HCT116 (cell line): ENCODE data around the gene PIK3R6. TPM values are rescaled to one million over a fixed set of nuclear protein-coding genes. Genes with fewer than 3 reads are reported as not detected.

Experiments
- ATAC-seq: fragments of 200-7000 bp; cut with Tn5 transposase; 2 replicates; pipeline ENCODE4 v1.9.1; 2020; ENCODE audit warnings: mild to moderate bottlenecking, moderate library complexity
- BruUV-seq: library from RNA; stranded (reverse); fragments of 400-500 nt; replicated peaks from 2 replicates; lab custom pipeline; 2021; lab: Mats Ljungman, UMichigan
- CTCF ChIA-PET: fragments of 300-600 bp; sonication (Branson Sonifier 250); formaldehyde crosslinking; loops from one replicate; lab custom pipeline; 2021; ENCODE audit warnings: antibody characterized with exemption; lab: Charles Lee
- POLR2A ChIA-PET: fragments of 300-600, 350-600 bp; sonication (Branson Sonifier 250); formaldehyde crosslinking; loops from one replicate; lab custom pipeline; 2021; ENCODE audit warnings: antibody characterized with exemption; lab: Charles Lee
- RAD21 ChIA-PET, 2 experiments: fragments of 300-600 bp; sonication (Branson Sonifier 250); formaldehyde crosslinking; loops; one replicate each; lab custom pipeline; 2023; ENCODE audit warnings: low total read pairs in 2 of 2; ENCODE audit not compliant: uncharacterized antibody in 2 of 2, unreplicated experiment in 2 of 2, low non-redundant PET in 1 of 2; lab: Charles Lee
- DNase-seq: peaks from one replicate; pipeline ENCODE4 v3.0.0-alpha.2; 2010; ENCODE audit warnings: low read depth, low spot score
- H2AFZ ChIP-seq: fragments of 200-600 bp; shearing (Covaris generic), sonication (generic); 2 replicates; pipeline ENCODE4 v1.6.1; 2017; ENCODE audit warnings: low read depth, mixed run types, mixed read lengths, antibody characterized with exemption, low read length; ENCODE audit not compliant: poor library complexity, severe bottlenecking
- H3K27ac ChIP-seq: 2 replicates; pipeline ENCODE4 v1.5.1; 2012; ENCODE audit warnings: low read depth, low read length
- H3K27me3 ChIP-seq: fragments of 200-600 bp; sonication (generic); 2 replicates; pipeline ENCODE4 v1.6.1; 2016; ENCODE audit warnings: mixed run types, low read length, mixed read lengths; ENCODE audit not compliant: insufficient read depth
- H3K36me3 ChIP-seq, 2 experiments: fragments of 200-500 bp in 1 of 2; fragments of 200-600 bp in 1 of 2; sonication (Bioruptor generic) in 1 of 2; sonication (generic) in 1 of 2; 2 replicates each; pipeline versions ENCODE4 v1.5.1 to v1.6.1; 2014 to 2016; ENCODE audit warnings: low read length in 2 of 2, inconsistent platforms in 1 of 2, mixed read lengths in 1 of 2, mixed run types in 1 of 2; ENCODE audit not compliant: insufficient read depth in 2 of 2, control insufficient read depth in 1 of 2
- H3K4me1 ChIP-seq, 2 experiments: fragments of 200-600 bp in 1 of 2; sonication (generic) in 1 of 2; 2 replicates each; pipeline versions ENCODE4 v1.5.1 to v1.6.1; 2012 to 2017; ENCODE audit warnings: low read length in 2 of 2, inconsistent platforms in 1 of 2, mild to moderate bottlenecking in 1 of 2, mixed read lengths in 1 of 2, mixed run types in 1 of 2, moderate library complexity in 1 of 2; ENCODE audit not compliant: insufficient read depth in 2 of 2, control insufficient read depth in 1 of 2
- H3K4me2 ChIP-seq: fragments of 200-600 bp; sonication (generic); 2 replicates; pipeline ENCODE4 v1.6.1; 2017; ENCODE audit warnings: mixed run types, low read length, mixed read lengths
- H3K4me3 ChIP-seq, 2 experiments: fragments of 200-600 bp in 1 of 2; sonication (generic) in 1 of 2; replicated peaks in 1 of 2; 2 replicates each; pipeline ENCODE4 v1.5.1; 2011 to 2016; ENCODE audit warnings: low read length in 2 of 2, control low read depth in 1 of 2, low read depth in 1 of 2, mild to moderate bottlenecking in 1 of 2, mixed read lengths in 1 of 2, mixed run types in 1 of 2
- H3K79me2 ChIP-seq: fragments of 200-600 bp; sonication (generic); 2 replicates; pipeline ENCODE4 v1.6.1; 2017; ENCODE audit warnings: mild to moderate bottlenecking, mixed run types, low read length, moderate library complexity, mixed read lengths; ENCODE audit not compliant: insufficient read depth
- H3K9ac ChIP-seq: fragments of 200-600 bp; sonication (generic); 2 replicates; pipeline ENCODE4 v1.6.1; 2016; ENCODE audit warnings: low read length, mixed read lengths
- H3K9me2 ChIP-seq: fragments of 200-600 bp; sonication (generic), shearing (Covaris generic); 2 replicates; pipeline ENCODE4 v1.6.1; 2017; ENCODE audit warnings: mixed run types, mild to moderate bottlenecking, moderate library complexity; ENCODE audit not compliant: insufficient read depth
- H3K9me3 ChIP-seq, 2 experiments: fragments of 200-500 bp in 1 of 2; fragments of 200-600 bp in 1 of 2; sonication (Bioruptor generic) in 1 of 2; sonication (generic) in 1 of 2; 2 replicates each; pipeline ENCODE4 v1.6.1; 2014 to 2017; ENCODE audit warnings: low read length in 2 of 2, mixed read lengths in 2 of 2, inconsistent platforms in 1 of 2, low read depth in 1 of 2, mild to moderate bottlenecking in 1 of 2, mixed run types in 1 of 2, moderate library complexity in 1 of 2; ENCODE audit not compliant: control insufficient read depth in 1 of 2, insufficient read depth in 1 of 2
- H4K20me1 ChIP-seq: fragments of 200-600 bp; sonication (generic), shearing (Covaris generic); 2 replicates; pipeline ENCODE4 v1.6.1; 2017; ENCODE audit warnings: mixed run types, mild to moderate bottlenecking, moderate library complexity; ENCODE audit not compliant: insufficient read depth
- EGR1 ChIP-seq: IDR thresholded peaks from 2 replicates; pipeline ENCODE4 v1.6.1; 2012; ENCODE audit warnings: low read depth
- EZH2 ChIP-seq: fragments of 200-600 bp; sonication (generic); IDR thresholded peaks from 2 replicates; pipeline ENCODE4 v1.6.1; 2017; ENCODE audit warnings: antibody characterized with exemption, mixed run types
- EZH2phosphoT487 ChIP-seq: fragments of 200-600 bp; IDR thresholded peaks from 2 replicates; pipeline ENCODE4 v1.6.1; 2018; ENCODE audit warnings: antibody characterized with exemption, borderline replicate concordance
- POLR2A ChIP-seq: IDR thresholded peaks from 2 replicates; pipeline ENCODE4 v1.7.0; 2011; ENCODE audit warnings: borderline replicate concordance; ENCODE audit not compliant: insufficient read depth, insufficient read length; ENCODE audit errors: extremely low read depth
- SP1 ChIP-seq: IDR thresholded peaks from 2 replicates; pipeline ENCODE4 v1.6.1; 2012; ENCODE audit warnings: low read depth
- SRF ChIP-seq: IDR thresholded peaks from 2 replicates; pipeline ENCODE4 v1.6.1; 2012; ENCODE audit warnings: low read depth
- intact Hi-C: fragments of 100-400 bp; cut with micrococcal nuclease; formaldehyde crosslinking; loops from 2 replicates; pipeline ENCODE4 v1.10.0; 2022
- total RNA-seq: library from RNA; stranded (reverse); gene quantifications from one replicate; pipeline ENCODE4 v1.2.1, GENCODE V29; 2021; ENCODE audit not compliant: unreplicated experiment
- TF ChIP-seq, protein P1 (sequence below): IDR thresholded peaks from 2 replicates; pipeline ENCODE4 v1.6.1; 2011; ENCODE audit warnings: mild to moderate bottlenecking, low read length, moderate library complexity; ENCODE audit not compliant: insufficient replicate concordance; ENCODE audit errors: extremely low read depth

The PIK3R6 gene
- total RNA-seq, 1 experiment from 2014 or later: 0.07 TPM

DNA sequence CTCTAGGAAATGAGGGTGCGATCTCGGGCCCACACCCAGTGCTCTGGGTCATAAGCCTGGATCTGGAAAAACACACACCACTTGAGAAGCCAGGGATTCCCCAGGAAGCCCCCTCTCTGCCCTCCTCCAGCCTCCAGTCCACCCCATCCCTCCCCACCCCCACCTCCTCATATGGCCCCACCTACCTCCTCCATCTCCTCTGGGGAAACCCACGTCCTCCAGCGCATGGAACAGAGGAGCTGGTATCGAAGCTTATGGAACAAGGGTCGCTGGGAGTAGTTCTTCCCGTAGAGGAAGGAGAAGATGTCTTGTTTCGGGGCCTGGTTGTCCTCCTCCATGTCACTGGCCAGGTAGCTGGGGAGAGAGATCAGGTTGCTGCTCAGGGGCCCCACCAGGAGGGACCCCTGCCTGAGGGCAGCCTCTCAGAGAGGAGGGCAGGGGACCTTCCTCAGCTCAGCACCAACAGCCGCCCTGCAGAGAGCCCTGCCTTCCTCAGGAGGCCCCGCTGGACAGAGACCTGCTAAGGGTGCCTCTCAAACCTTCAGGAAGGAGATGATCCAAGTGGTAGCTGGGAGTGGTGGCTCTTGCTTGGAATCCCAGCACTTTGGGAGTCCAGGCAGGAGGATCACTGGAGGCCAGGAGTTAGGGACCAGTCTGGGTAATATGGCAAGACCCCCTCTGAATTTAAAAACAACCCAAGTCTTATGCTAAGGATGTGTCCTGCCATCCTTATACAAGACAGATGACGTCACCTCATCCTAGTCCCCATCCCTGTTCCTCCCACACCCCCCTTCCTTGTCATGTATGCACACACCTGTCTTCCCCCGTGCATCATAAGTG is 114.1 kb downstream of the PIK3R6 start:
- Histone ChIP-seq H3K4me3 (no peak overlapping the region), H3K36me3 (no peaks in the 10 kb centered on the region), H3K4me2 (no peak overlapping the region), H2AFZ (no peak overlapping the region), H3K79me2 (no peaks in the 10 kb centered on the region), H4K20me1 (no peaks in the 10 kb centered on the region), H3K9me2 (no peaks in the 10 kb centered on the region), H3K27me3 (no peaks in the 10 kb centered on the region), H3K9me3 (no peaks in the 10 kb centered on the region), H3K9ac (no peak overlapping the region), H3K27ac (no peak overlapping the region), H3K4me1 (no peaks in the 10 kb centered on the region)
- POLR2A ChIA-PET: no interaction called here
- no peak for TF ChIP-seq SRF
- no peak for TF ChIP-seq POLR2A
- no peak for TF ChIP-seq EZH2
- TF ChIP-seq EZH2phosphoT487: no peak
- TF ChIP-seq EGR1: no peak
- TF ChIP-seq SP1: no peak
- TF ChIP-seq, protein P1, sequence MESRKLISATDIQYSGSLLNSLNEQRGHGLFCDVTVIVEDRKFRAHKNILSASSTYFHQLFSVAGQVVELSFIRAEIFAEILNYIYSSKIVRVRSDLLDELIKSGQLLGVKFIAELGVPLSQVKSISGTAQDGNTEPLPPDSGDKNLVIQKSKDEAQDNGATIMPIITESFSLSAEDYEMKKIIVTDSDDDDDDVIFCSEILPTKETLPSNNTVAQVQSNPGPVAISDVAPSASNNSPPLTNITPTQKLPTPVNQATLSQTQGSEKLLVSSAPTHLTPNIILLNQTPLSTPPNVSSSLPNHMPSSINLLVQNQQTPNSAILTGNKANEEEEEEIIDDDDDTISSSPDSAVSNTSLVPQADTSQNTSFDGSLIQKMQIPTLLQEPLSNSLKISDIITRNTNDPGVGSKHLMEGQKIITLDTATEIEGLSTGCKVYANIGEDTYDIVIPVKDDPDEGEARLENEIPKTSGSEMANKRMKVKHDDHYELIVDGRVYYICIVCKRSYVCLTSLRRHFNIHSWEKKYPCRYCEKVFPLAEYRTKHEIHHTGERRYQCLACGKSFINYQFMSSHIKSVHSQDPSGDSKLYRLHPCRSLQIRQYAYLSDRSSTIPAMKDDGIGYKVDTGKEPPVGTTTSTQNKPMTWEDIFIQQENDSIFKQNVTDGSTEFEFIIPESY: no peak
- RAD21 ChIA-PET: interaction anchor here in 1 of 2 experiments (0.8 kb wide), 1 partner anchor 32 kb away, joined by 3 read pairs; no protein-coding TSS in a partner anchor
- DNase-seq (no peak), ATAC-seq (0 out of 2 replicates have a peak, but pooled peaks have one; percentile 14)
- BruUV-seq: no TSS peak
- intact Hi-C loops: loop anchor here (5.0 kb wide), 1 partner anchor 769 kb away; no protein-coding TSS in a partner anchor
- CTCF ChIA-PET: interaction anchor here (1.0 kb wide), 1 partner anchor 32 kb away, joined by 3 read pairs; no protein-coding TSS in a partner anchor

Other genes starting within 250 kb of the PIK3R6 start
- gene MYH10, start 236.9 kb downstream of the PIK3R6 start, total RNA-seq: 39.2 TPM
- gene CCDC42, start 122.8 kb downstream of the PIK3R6 start, total RNA-seq: 0.76 TPM
- not detected for gene SPDYE4, start 109.1 kb downstream of the PIK3R6 start, total RNA-seq
- not detected for gene MFSD6L, start 68.3 kb downstream of the PIK3R6 start, total RNA-seq
- gene PIK3R5, start 98.0 kb upstream of the PIK3R6 start, total RNA-seq: 2.5 TPM
- gene NTN1, start 153.8 kb upstream of the PIK3R6 start, total RNA-seq: 4.2 TPM